ENCODE results near the gene KRT17. TPM values are rescaled to one million over a fixed set of nuclear protein-coding genes. Genes with fewer than 3 reads are reported as not detected.

Gene KRT17
- 183 to 261 TPM (median 258 TPM) in 3 replicates for total RNA-seq
- long read RNA-seq, transcript KRT17-209 (8 exons, 1,651 nt), result major isoform, 484 of 559 reads
- long read RNA-seq, transcript KRT17-210 (4 exons, 684 nt), result minor isoform, 10 of 559 reads
- long read RNA-seq, partial matches to known transcripts, result 42 of 559 reads
- long read RNA-seq, other reads (novel, unspliced or antisense), result 22 of 559 reads

- no peaks in the 10 kb centered on the region for H3K9me3 Mint-ChIP-seq (ENCODE audit: low read depth)
- peak within 1 kb of the TSS; percentile 90 for H3K27ac Mint-ChIP-seq (ENCODE audit: unreplicated experiment)
- TF ChIP-seq CTCF (IDR thresholded peaks at IDR 0.05), result no peak
- H3K4me3 Mint-ChIP-seq (ENCODE audit: unreplicated experiment), result peak within 1 kb of the TSS; percentile 60
- DNase-seq (ENCODE audit: low spot score), result peak; percentile 92
- H3K36me3 Mint-ChIP-seq (ENCODE audit: low read depth), result peaks cover 10% of the 10 kb centered on the region
- no peaks in the 10 kb centered on the region for H3K27me3 Mint-ChIP-seq (ENCODE audit: low read depth)
- peaks cover 81% of the 10 kb centered on the region for H3K4me1 Mint-ChIP-seq (ENCODE audit: low read depth)
These were observed at the start of gene KRT17 for GRCh38 chr17:41624208-41625101. TSS of gene KRT17 (minus strand) at chr17:41624575. CDS start at chr17:41624509, 66 bp downstream.

- Mint-ChIP-seq H3K27me3 (ENCODE audit: low read depth) (no peaks in the 10 kb centered on the region), H3K4me3 (ENCODE audit: unreplicated experiment) (no peak overlapping the region), H3K27ac (ENCODE audit: unreplicated experiment) (no peak overlapping the region), H3K9me3 (ENCODE audit: low read depth) (no peaks in the 10 kb centered on the region), H3K4me1 (ENCODE audit: low read depth) (peaks cover 12% of the 10 kb centered on the region), H3K36me3 (ENCODE audit: low read depth) (no peaks in the 10 kb centered on the region)
- DNase-seq (ENCODE audit: low spot score), result no peak
- TF ChIP-seq CTCF (IDR thresholded peaks at IDR 0.05), result no peak
These were observed 47.8 kb upstream of the KRT17 start for GRCh38 chr17:41672153-41672552.

GRCh38 chr17:41667280-41668041 lies 43.1 kb upstream of the KRT17 start:
- Mint-ChIP-seq H3K27ac (ENCODE audit: unreplicated experiment) (peak overlapping the region; percentile 63), H3K9me3 (ENCODE audit: low read depth) (no peaks in the 10 kb centered on the region), H3K36me3 (ENCODE audit: low read depth) (no peaks in the 10 kb centered on the region), H3K4me3 (ENCODE audit: unreplicated experiment) (no peak overlapping the region), H3K4me1 (ENCODE audit: low read depth) (peaks cover 15% of the 10 kb centered on the region), H3K27me3 (ENCODE audit: low read depth) (no peaks in the 10 kb centered on the region)
- peak; percentile 43 for TF ChIP-seq CTCF (IDR thresholded peaks at IDR 0.05)
- DNase-seq (ENCODE audit: low spot score), result peak; percentile 84

GRCh38 chr17:41666708-41667279 lies 42.4 kb upstream of the KRT17 start:
- Mint-ChIP-seq H3K27ac (ENCODE audit: unreplicated experiment) (peak overlapping the region; percentile 94), H3K27me3 (ENCODE audit: low read depth) (no peaks in the 10 kb centered on the region), H3K36me3 (ENCODE audit: low read depth) (no peaks in the 10 kb centered on the region), H3K4me3 (ENCODE audit: unreplicated experiment) (peak overlapping the region; percentile 72), H3K9me3 (ENCODE audit: low read depth) (no peaks in the 10 kb centered on the region), H3K4me1 (ENCODE audit: low read depth) (peaks cover 15% of the 10 kb centered on the region)
- DNase-seq (ENCODE audit: low spot score), result no peak
- peak; percentile 94 for TF ChIP-seq CTCF (IDR thresholded peaks at IDR 0.05)

GRCh38 chr17:41666237-41666641 lies 41.9 kb upstream of the KRT17 start:
- peak; percentile 64 for TF ChIP-seq CTCF (IDR thresholded peaks at IDR 0.05)
- H3K4me3 Mint-ChIP-seq (ENCODE audit: unreplicated experiment), result peak overlapping the region; percentile 72

More at GRCh38 chr17:41666237-41666641, 41.9 kb upstream of the KRT17 start:
- Mint-ChIP-seq H3K27ac (ENCODE audit: unreplicated experiment) (peak overlapping the region; percentile 94), H3K36me3 (ENCODE audit: low read depth) (no peaks in the 10 kb centered on the region), H3K9me3 (ENCODE audit: low read depth) (no peaks in the 10 kb centered on the region), H3K27me3 (ENCODE audit: low read depth) (no peaks in the 10 kb centered on the region), H3K4me1 (ENCODE audit: low read depth) (peaks cover 15% of the 10 kb centered on the region)
- DNase-seq (ENCODE audit: low spot score), result no peak

Measured in chondrocyte (in vitro differentiated cells).